Activated CD8-positive, alpha-beta memory T cell treated with anti-CD3 and anti-CD28 coated beads, Interleukin-2, amount 50 U/mL, for 48 hours (primary cell): ENCODE results near the gene PKP4.
"Not testable (repeated sequence)": the region's sequence is repeated elsewhere in the genome, so short reads cannot be mapped to it uniquely, and the experiment has no call there.

ENCODE experiments used
- DNase-seq: peaks from one replicate; pipeline ENCODE4 v3.0.0-alpha.2; 2020

Gene PKP4

GRCh38 chr2:158467248-158467647, 10.5 kb downstream of the PKP4 start:
- DNase-seq, result no peak

DNA sequence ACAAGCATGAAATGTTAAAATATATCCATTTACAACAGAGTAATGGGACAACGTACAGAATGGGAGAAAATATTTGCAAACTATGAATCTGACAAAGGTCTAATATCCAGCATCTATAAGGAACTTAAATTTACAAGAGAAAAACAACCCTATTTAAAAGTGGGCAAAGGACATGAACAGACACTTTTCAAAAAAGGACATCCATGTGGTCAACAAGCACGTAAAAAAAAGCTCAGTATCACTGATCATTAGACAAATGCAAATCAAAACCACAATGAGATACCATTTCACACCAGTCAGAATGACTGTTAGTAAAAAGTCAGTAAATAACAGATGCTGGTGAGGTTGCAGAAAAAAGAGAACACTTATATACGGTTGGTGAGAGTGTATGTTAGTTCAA, 16.1 kb downstream of the PKP4 start:
- DNase-seq, result not testable (repeated sequence)

DNA sequence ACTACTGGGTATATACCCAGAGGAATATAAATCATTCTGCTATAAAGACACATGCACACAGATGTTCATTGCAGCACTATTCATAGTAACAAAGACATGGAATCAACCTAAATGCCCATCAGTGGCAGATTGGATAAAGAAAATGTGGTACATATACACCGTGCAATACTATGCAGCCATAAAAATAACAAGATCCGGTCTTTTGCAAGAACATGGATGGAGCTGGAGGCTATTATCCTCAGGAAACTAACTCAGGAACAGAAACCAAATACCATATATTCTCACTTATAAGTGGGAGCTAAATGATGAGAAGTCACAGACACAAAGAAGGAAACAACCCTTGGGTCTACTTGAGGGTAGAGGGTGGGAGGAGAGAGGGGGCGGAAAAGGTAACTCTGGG, 16.5 kb downstream of the PKP4 start:
- not testable (repeated sequence) for DNase-seq

GRCh38 chr2:158473719-158474392, 17.1 kb downstream of the PKP4 start:
- DNase-seq, result no peak

DNA sequence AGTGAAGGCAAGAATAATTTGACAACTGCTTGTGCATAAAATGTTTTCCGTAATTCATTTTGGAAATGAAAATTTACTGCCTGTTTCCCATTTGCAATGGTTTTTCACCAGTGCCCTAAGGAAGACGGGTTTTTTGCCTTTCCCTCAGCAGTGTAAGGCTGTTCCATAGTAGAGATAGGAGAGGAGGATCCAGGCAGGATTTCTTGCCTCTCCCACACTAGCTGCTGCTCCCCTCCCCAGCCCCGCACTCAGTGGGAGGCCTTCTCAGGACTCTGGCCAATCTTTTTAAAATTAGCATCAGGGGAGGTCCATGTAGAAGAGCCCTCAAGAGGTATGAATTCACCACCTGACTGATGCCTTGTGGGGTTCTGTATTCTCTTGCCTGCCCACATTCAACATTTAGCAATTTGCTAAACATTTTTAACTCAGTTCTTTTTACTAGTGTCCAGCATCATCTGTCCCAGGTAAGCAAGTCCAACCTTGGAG, 17.8 kb downstream of the PKP4 start:
- not testable (repeated sequence) for DNase-seq

DNA sequence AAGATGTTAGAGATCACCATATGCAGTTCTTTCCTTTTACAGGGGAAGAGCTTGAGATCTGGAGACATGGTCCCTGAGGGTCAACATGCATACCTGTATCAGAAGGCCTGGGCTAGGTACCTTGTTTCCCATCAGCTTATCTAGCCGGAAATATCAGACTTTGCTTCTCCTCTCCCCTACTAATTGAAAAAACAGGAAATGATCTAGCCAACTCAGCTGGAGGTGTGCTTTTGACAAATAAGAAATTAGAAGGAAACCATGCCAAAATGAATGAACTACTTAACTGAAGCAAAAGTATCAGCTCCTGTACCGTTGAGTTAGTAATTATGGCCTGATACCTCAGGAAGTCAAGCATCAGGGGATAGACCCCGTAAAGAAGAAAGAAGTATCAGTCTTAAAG, 20.4 kb downstream of the PKP4 start:
- DNase-seq, result no peak

DNA sequence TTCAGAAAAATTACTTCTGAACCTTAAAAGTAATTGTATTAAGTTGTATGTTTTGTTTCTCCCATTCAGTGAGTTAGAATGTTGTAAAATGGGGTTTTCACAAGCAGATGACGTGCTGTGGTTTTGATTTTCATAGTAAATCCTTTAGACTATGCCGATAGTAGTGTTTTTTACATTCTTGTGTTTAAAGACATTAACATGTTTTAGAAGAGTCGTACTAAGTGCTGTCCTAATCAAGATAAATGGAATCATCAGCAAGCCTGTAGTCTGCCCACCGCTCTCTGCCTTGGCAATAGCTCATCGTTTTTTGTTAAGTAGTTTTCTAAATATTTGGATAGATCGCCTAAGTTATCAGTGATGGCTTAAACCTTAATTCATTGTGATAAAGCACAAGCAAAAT, 21.5 kb downstream of the PKP4 start:
- DNase-seq, result no peak

DNA sequence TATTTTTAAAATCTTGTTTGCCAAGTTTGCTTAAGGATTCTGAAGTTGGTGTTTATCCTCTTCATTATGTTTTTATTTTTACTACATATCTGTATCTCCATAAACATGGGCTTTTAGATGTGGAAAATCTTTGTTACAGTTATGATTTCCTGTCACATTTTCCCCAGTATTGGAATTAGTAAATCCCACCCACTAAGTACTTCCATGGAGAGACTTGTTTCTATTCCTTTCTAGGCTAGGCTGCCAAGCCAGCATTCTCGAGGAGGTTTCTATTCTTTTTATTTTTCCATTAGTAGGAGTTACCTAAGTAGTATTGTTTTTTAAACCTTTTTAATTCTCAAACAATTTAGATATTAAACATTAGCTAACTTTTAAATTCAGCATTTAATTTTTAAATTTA, 22.1 kb downstream of the PKP4 start:
- no peak for DNase-seq

- no peak for DNase-seq
Measured at GRCh38 chr2:158481116-158481515, 24.4 kb downstream of the PKP4 start.

GRCh38 chr2:158482594-158482993, 25.8 kb downstream of the PKP4 start:
- no peak for DNase-seq

DNA sequence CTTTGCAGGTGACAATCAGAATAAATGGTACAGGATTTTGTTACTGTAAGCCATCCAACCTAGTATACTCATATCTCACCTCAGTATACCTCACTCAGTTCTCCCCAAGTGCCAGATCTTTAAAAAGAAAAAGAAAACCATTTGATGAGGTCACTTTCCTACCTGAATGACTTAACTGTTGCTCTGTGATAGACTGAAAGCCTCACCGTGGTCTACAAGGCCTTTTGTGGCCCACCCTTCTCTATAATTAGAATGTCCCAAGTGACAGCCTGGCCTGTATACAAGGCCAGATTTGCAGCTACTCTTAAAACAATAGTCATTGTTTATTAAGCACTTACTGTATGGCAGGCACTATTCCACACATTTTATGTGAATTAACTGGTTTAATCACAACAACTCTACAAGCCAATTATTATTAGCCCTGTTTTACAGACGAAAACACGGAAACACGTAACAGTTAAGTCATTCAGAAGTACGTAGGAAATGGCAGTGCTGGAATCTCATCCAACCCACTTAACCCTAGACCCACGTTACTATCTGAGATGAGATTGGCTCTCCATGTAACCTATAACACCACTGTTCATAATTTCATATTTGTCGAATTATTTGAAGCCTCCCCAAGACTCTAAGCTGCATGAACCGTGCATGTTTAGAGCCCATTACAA, 28.3 kb downstream of the PKP4 start:
- no peak for DNase-seq

- no peak for DNase-seq
Measured at GRCh38 chr2:158486150-158486969, 29.6 kb downstream of the PKP4 start.

GRCh38 chr2:158486970-158487325, 30.2 kb downstream of the PKP4 start:
- DNase-seq, result no peak

- no peak for DNase-seq
Measured at GRCh38 chr2:158487419-158487818, 30.7 kb downstream of the PKP4 start.

- no peak for DNase-seq
Measured at GRCh38 chr2:158488442-158489216, 31.9 kb downstream of the PKP4 start.

DNA sequence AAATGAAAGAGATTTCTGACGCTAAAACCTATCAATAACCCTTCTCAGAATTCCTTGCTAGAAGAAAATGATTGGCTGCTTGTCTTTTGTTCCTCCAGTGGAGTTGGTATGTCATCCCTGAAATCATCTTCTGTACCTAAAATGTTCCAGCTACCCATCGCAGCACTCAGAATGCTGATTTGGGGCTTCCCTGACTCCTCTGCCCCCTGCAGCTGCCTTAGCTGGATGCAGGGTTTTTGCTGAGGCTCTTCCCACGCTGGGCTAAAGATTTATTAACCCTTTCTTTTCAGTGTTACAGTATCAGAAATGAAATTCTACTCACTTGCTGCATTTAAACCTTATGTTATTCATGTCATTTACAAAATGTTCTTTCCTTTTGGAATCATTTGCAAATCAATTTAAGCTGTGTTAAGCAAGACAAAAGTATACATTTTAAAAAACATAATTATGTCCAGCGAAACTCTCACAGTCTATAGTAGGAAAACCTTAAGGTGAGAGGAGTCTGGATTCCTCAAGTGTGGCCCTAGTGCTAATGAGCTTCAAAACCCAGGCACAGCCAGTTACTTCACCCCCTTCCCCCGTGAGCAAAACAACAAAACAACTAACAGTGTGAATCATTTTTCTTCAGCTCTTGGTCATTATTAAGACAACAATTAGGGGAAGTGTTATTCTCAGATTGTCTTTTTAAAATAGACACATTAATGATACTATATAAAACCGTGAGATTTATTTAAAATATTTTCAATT, 32.8 kb downstream of the PKP4 start:
- DNase-seq, result no peak

DNA sequence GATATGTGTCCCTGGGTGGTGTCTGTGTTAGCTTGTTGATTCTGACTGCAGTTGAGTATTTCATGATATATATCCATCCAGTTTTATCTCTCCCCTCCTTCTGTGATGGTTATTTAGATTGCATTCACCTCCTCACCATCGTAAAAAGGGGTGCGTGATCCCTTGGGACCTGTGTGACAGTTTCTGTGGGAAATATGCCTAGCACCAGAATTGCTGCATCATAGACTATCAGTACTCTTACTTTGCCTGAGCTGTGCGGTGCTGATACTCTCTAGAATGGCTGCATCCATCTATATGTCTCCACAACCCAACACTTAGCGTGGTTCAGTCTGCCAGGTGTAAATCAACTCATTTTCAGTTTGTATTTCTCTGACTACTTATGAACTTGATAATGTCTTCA, 34.3 kb downstream of the PKP4 start:
- DNase-seq, result no peak

DNA sequence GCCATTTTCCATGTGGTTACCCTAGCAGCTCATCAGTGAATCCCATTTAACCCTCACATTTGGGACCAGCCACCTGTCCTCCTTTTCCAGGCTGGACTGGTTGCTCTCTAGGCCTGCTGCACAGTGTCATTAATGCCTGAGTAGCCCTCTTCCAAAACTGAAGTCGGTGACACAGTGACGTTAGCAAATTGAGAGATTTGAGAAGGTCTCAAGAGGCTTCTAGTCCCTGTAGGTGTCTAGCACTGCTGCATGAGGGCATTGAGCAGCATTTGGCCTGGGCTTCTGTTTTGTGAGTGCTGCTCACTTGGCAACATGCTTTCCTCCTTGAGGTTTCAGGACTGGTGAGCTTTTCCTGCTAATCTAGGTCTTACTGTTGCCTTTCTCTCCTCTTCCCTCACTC, 36.7 kb downstream of the PKP4 start:
- no peak for DNase-seq

DNA sequence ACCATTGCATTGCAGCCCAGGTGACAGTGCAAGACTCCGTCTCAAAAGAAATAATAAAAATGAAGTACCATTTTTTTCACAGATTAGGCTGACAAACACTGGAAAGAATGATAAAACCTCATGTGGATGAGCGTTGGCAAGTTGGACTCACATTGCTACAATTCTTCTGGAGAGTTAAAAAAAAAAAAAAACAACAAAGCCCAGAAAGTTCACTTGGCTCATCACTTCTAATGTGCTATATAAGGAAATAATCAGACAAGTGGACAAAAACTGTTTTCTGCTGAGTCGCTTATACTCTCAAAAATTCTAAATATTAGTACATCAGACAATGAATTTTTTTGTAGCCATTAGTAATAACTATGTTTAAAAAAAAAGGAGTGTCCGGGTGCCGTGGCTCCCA, 38.4 kb downstream of the PKP4 start:
- no peak for DNase-seq

GRCh38 chr2:158496986-158497385, 40.2 kb downstream of the PKP4 start:
- DNase-seq, result no peak

- no peak for DNase-seq
Measured at GRCh38 chr2:158497486-158497885, 40.7 kb downstream of the PKP4 start.

GRCh38 chr2:158498043-158498748, 41.4 kb downstream of the PKP4 start:
- no peak for DNase-seq
